Caco-2 (cell line): ENCODE results near the gene ADGRG1. TPM values are rescaled to one million over a fixed set of nuclear protein-coding genes. Genes with fewer than 3 reads are reported as not detected.
A peak's percentile ranks its signal among the peaks of the same experiment; 100 is the strongest.

Experiments
- BruUV-seq: library from RNA; stranded (reverse); fragments of 400-500 nt; replicated peaks from 2 replicates; lab custom pipeline; 2021; lab: Mats Ljungman, UMichigan
- CTCF ChIA-PET: fragments of 300-600 bp; sonication (Branson Sonifier 250); formaldehyde crosslinking; loops from one replicate; lab custom pipeline; 2022; ENCODE audit warnings: antibody characterized with exemption; lab: Charles Lee
- POLR2A ChIA-PET: fragments of 300-600 bp; sonication (Branson Sonifier 250); formaldehyde crosslinking; loops from one replicate; lab custom pipeline; 2022; ENCODE audit warnings: antibody characterized with exemption; lab: Charles Lee
- DNase-seq, 2 experiments: peaks; one replicate each; pipeline versions ENCODE4 v3.0.0 to v3.0.0-alpha.2; 2020 to 2022
- H3K27me3 ChIP-seq: replicated peaks from 2 replicates; pipeline ENCODE4 v1.6.0; 2011; ENCODE audit warnings: low read length; ENCODE audit not compliant: control insufficient read depth, insufficient read depth
- H3K36me3 ChIP-seq: 2 replicates; pipeline ENCODE4 v1.5.1; 2011; ENCODE audit warnings: low read length; ENCODE audit not compliant: control insufficient read depth, insufficient read depth
- H3K4me1 ChIP-seq: fragments of 250-450 bp; sonication (Bioruptor Pico); 2 replicates; pipeline ENCODE4 v1.5.1; 2020; ENCODE audit warnings: mild to moderate bottlenecking
- H3K4me3 ChIP-seq: 2 replicates; pipeline ENCODE4 v1.5.1; 2011; ENCODE audit warnings: low read depth, mild to moderate bottlenecking, control low read depth, low read length
- H3K9me3 ChIP-seq: fragments of 250-450 bp; sonication (Bioruptor Pico); 2 replicates; pipeline ENCODE4 v1.5.1; 2020; ENCODE audit warnings: mild to moderate bottlenecking, moderate library complexity
- H3K27ac Mint-ChIP-seq: one replicate; pipeline ENCODE4 v1.8.0; 2022; ENCODE audit warnings: mixed read lengths; ENCODE audit not compliant: unreplicated experiment
- H3K27me3 Mint-ChIP-seq: one replicate; pipeline ENCODE4 v1.8.0; 2022; ENCODE audit warnings: mixed read lengths; ENCODE audit not compliant: insufficient read depth, unreplicated experiment
- H3K36me3 Mint-ChIP-seq: one replicate; pipeline ENCODE4 v1.8.0; 2022; ENCODE audit warnings: mild to moderate bottlenecking, mixed read lengths; ENCODE audit not compliant: insufficient read depth, unreplicated experiment
- H3K4me1 Mint-ChIP-seq: one replicate; pipeline ENCODE4 v1.8.0; 2022; ENCODE audit warnings: low read depth, mixed read lengths; ENCODE audit not compliant: unreplicated experiment
- H3K4me3 Mint-ChIP-seq: one replicate; pipeline ENCODE4 v1.8.0; 2022; ENCODE audit warnings: mild to moderate bottlenecking, moderate library complexity, mixed read lengths; ENCODE audit not compliant: unreplicated experiment
- H3K9me3 Mint-ChIP-seq: one replicate; pipeline ENCODE4 v1.8.0; 2022; ENCODE audit warnings: mixed read lengths; ENCODE audit not compliant: unreplicated experiment
- intact Hi-C: fragments of 100-400 bp; cut with micrococcal nuclease; formaldehyde crosslinking; loops from one replicate; pipeline ENCODE4 v1.10.0; 2022; ENCODE audit not compliant: unreplicated experiment
- total RNA-seq: library from RNA; stranded (reverse); gene quantifications from 2 replicates; pipeline ENCODE4 v1.2.3, GENCODE V29; 2022
- TF ChIP-seq, protein P1 (sequence below), 2 experiments: fragments of 200-600 bp in 1 of 2; IDR thresholded peaks; 1 replicate in 1 of 2; 2 replicates in 1 of 2; pipeline versions ENCODE4 v1.5.1 to v1.8.0; 2011 to 2022; ENCODE audit warnings: antibody characterized with exemption in 1 of 2, control low read depth in 1 of 2, inconsistent platforms in 1 of 2, low read depth in 1 of 2, low read length in 1 of 2, mild to moderate bottlenecking in 1 of 2, moderate library complexity in 1 of 2; ENCODE audit not compliant: insufficient read depth in 1 of 2, severe bottlenecking in 1 of 2, unreplicated experiment in 1 of 2

ADGRG1 gene
- total RNA-seq, 1 experiment from 2014 or later, result 195 TPM

DNA sequence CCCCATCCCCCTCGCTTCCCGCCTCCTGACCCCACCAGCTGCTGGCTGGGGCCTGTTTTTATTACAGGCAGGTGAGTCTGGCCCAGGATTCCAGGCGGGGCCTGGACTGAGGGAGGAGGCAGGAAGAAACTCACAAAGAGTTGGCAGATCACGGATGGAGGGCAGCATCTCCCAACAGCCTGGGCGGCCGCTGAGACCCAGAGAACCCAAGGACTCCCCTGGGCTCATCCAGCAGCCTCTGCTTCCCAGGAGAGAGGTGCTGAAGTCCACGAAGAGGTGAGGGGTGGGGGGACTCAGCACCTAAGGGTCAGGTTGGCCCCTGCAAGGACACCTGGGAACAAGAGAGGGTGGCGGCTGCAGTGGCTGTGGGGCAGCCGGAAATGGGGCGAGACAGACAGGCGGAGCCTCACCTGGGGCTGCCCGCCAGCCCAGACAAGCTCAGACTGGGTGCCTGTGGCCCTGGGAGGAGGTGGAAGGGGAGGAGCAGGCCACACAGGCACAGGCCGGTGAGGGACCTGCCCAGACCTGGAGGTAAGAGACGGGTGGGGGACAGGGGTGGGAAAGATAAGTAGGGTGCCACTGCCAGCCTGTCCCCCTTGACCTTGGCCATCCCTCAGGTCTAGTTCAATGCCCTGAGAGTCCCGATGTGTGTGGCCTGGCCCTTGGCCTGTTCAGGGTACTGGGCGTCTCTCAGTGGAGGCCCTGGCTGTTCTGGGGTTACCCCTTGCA is 8.7 kb upstream of the ADGRG1 start:
- no peaks in the 10 kb centered on the region for H3K9me3 ChIP-seq
- CTCF ChIA-PET, result interaction anchor here (0.6 to 2.3 kb wide), 8 partner anchors 10 to 115 kb away, joined by 3 to 15 read pairs (median 4); no protein-coding TSS in a partner anchor
- 0 out of 2 replicates have a peak, but pooled peaks cover 2% of the 10 kb centered on the region for H3K36me3 ChIP-seq
- peak; percentile 89 to 91 for DNase-seq
- TSS peak; percentile 55 for BruUV-seq
- peak overlapping the region; percentile 76 for H3K27ac Mint-ChIP-seq
- peaks cover 38% of the 10 kb centered on the region for H3K4me1 Mint-ChIP-seq
- TF ChIP-seq, protein P1, sequence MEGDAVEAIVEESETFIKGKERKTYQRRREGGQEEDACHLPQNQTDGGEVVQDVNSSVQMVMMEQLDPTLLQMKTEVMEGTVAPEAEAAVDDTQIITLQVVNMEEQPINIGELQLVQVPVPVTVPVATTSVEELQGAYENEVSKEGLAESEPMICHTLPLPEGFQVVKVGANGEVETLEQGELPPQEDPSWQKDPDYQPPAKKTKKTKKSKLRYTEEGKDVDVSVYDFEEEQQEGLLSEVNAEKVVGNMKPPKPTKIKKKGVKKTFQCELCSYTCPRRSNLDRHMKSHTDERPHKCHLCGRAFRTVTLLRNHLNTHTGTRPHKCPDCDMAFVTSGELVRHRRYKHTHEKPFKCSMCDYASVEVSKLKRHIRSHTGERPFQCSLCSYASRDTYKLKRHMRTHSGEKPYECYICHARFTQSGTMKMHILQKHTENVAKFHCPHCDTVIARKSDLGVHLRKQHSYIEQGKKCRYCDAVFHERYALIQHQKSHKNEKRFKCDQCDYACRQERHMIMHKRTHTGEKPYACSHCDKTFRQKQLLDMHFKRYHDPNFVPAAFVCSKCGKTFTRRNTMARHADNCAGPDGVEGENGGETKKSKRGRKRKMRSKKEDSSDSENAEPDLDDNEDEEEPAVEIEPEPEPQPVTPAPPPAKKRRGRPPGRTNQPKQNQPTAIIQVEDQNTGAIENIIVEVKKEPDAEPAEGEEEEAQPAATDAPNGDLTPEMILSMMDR (IDR thresholded peaks at IDR 0.05; ENCODE audit: insufficient read depth in 1 of 2, low read depth in 1 of 2, low read length in 1 of 2, severe bottlenecking in 1 of 2, unreplicated experiment in 1 of 2), result no peak
- intact Hi-C loops, result loop anchor here (1.0 to 2.0 kb wide), 4 partner anchors 12 to 30 kb away; no protein-coding TSS in a partner anchor
- POLR2A ChIA-PET, result interaction anchor here (0.6 to 1.9 kb wide), 6 partner anchors 12 to 168 kb away, joined by 4 to 13 read pairs (median 6); partner anchors contain the start of gene KATNB1
- no peaks in the 10 kb centered on the region for H3K27me3 Mint-ChIP-seq
- H3K36me3 Mint-ChIP-seq, result peaks cover 23% of the 10 kb centered on the region
- H3K4me3 Mint-ChIP-seq, result peak overlapping the region; percentile 82
- H3K4me1 ChIP-seq, result peaks cover 58% of the 10 kb centered on the region
- no peaks in the 10 kb centered on the region for H3K9me3 Mint-ChIP-seq
- no peaks in the 10 kb centered on the region for H3K27me3 ChIP-seq
- peak overlapping the region; percentile 83 for H3K4me3 ChIP-seq

DNA sequence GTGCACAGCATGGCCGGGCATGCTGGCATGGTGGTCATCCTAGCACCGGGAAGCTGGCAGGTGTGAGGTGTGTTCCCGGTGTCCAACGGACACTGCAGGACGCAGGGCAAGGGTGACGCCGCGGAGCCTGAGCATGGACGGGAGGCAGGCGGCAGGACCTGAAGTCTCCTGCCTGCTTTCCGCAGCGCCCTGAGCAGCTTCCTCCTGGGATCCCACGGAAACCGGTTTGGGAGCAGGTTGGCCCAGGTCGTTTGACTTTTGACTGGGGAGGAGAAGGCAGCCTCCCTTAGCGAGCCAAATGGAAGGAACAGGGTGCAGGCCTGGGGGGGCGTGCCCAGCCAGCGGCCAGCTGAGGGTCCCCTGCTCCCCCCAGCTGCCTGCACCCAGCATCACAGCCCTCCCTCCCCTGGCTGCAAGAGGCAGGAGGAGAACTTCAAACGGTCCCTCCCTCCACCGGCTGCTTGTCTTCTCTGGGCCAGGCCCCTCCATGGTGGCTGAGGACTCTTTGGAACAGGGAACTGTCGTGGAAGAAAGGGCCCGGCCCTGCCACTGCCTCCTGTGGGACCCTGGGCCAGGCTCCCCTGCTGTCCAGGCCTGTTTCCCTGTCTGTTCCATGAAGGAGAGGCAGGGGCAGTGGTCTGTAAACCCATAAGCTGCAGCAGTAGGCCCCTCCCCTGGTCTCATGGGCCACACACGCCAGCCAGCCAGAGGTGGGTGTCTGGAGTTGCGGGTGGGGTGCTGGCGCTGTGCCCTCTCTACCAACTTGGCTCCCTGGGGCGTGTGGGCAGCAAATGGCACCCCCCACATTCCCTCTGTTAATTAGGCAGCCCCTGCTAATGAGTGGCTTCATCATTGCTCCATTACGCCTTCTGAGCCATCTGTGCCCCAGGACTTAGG is 7.8 kb upstream of the ADGRG1 start:
- Mint-ChIP-seq H3K4me3 (peak overlapping the region; percentile 82), H3K36me3 (peaks cover 29% of the 10 kb centered on the region), H3K9me3 (no peaks in the 10 kb centered on the region), H3K27me3 (no peaks in the 10 kb centered on the region), H3K4me1 (peaks cover 46% of the 10 kb centered on the region), H3K27ac (peak overlapping the region; percentile 76)
- BruUV-seq, result no TSS peak
- TF ChIP-seq, protein P1 (IDR thresholded peaks at IDR 0.05; ENCODE audit: insufficient read depth in 1 of 2, low read depth in 1 of 2, low read length in 1 of 2, severe bottlenecking in 1 of 2, unreplicated experiment in 1 of 2), result no peak
- 0 out of 2 replicates have a peak, but pooled peaks cover 3% of the 10 kb centered on the region for H3K36me3 ChIP-seq
- no peaks in the 10 kb centered on the region for H3K27me3 ChIP-seq
- H3K4me1 ChIP-seq, result peaks cover 58% of the 10 kb centered on the region
- DNase-seq, result peak; percentile 86
- peak overlapping the region; percentile 83 for H3K4me3 ChIP-seq
- H3K9me3 ChIP-seq, result no peaks in the 10 kb centered on the region
- ChIA-PET CTCF (interaction anchor here (0.6 to 2.3 kb wide), 7 partner anchors 12 to 119 kb away, joined by 3 to 15 read pairs (median 4); no protein-coding TSS in a partner anchor), POLR2A (interaction anchor here (0.6 to 1.9 kb wide), 5 partner anchors 14 to 115 kb away, joined by 3 to 8 read pairs (median 5); partner anchors contain the start of gene KATNB1)
- intact Hi-C loops, result loop anchor here (1.0 kb wide), 1 partner anchor 15 kb away; no protein-coding TSS in a partner anchor
